IMR-90 (cell line): Measurements from ENCODE around the gene MIB1. TPM values are rescaled to one million over a fixed set of nuclear protein-coding genes. Genes with fewer than 3 reads are reported as not detected.

Source experiments
- ATAC-seq: fragments of 200-7000 bp; cut with Tn5 transposase; 2 replicates; pipeline ENCODE4 v1.9.1; 2020; ENCODE audit warnings: low read depth, mild to moderate bottlenecking, moderate library complexity
- BruUV-seq: library from RNA; stranded (reverse); fragments of 400-500 nt; replicated peaks from 2 replicates; lab custom pipeline; 2021; lab: Mats Ljungman, UMichigan
- CTCF ChIA-PET: fragments of 300-600 bp; formaldehyde crosslinking; extraction: SDS; loops from one replicate; lab custom pipeline; 2021; ENCODE audit warnings: antibody characterized with exemption; lab: Yijun Ruan, JAX
- POLR2A ChIA-PET: fragments of 300-600 bp; sonication (Branson Sonifier 250); formaldehyde crosslinking; loops from one replicate; lab custom pipeline; 2022; ENCODE audit warnings: antibody characterized with exemption; ENCODE audit not compliant: unreplicated experiment; lab: Charles Lee
- DNase-seq: peaks from one replicate; pipeline ENCODE4 v3.0.0; 2013
- H2AFZ ChIP-seq: replicated peaks from 2 replicates; pipeline ENCODE3; 2013; ENCODE audit warnings: low read length, mild to moderate bottlenecking; ENCODE audit not compliant: poor library complexity
- H2AK5ac ChIP-seq: 2 replicates; pipeline ENCODE4 v1.6.1; 2013; ENCODE audit warnings: low read depth, low read length, inconsistent platforms
- H2AK9ac ChIP-seq: replicated peaks from 2 replicates; pipeline ENCODE3; 2013; ENCODE audit warnings: mild to moderate bottlenecking, low read depth, low read length, moderate library complexity; ENCODE audit not compliant: poor library complexity
- H2BK120ac ChIP-seq: 2 replicates; pipeline ENCODE4 v1.6.1; 2013; ENCODE audit warnings: low read depth, low read length, inconsistent platforms
- H2BK15ac ChIP-seq: 3 replicates; pipeline ENCODE4 v1.6.1; 2013; ENCODE audit warnings: low read depth, low read length, inconsistent platforms
- H2BK20ac ChIP-seq: 2 replicates; pipeline ENCODE4 v1.6.1; 2013; ENCODE audit warnings: low read depth, mild to moderate bottlenecking, inconsistent platforms, low read length, moderate library complexity
- H2BK5ac ChIP-seq: 2 replicates; pipeline ENCODE4 v1.6.1; 2013; ENCODE audit warnings: mild to moderate bottlenecking, low read depth, low read length, inconsistent platforms; ENCODE audit not compliant: poor library complexity, severe bottlenecking
- H3K14ac ChIP-seq: replicated peaks from 2 replicates; pipeline ENCODE4 v1.6.1; 2013; ENCODE audit warnings: low read depth, low read length, inconsistent platforms
- H3K18ac ChIP-seq: 2 replicates; pipeline ENCODE4 v1.6.1; 2013; ENCODE audit warnings: low read depth, low read length, control low read depth
- H3K23ac ChIP-seq: 2 replicates; pipeline ENCODE4 v1.6.1; 2013; ENCODE audit warnings: low read depth, low read length, inconsistent platforms
- H3K27ac ChIP-seq: 2 replicates; pipeline ENCODE4 v1.5.1; 2013; ENCODE audit warnings: mild to moderate bottlenecking, control low read depth, low read length; ENCODE audit not compliant: insufficient read depth
- H3K27me3 ChIP-seq: 2 replicates; pipeline ENCODE4 v1.6.1; 2013; ENCODE audit warnings: low read length; ENCODE audit not compliant: control insufficient read depth, insufficient read depth
- H3K36me3 ChIP-seq: 2 replicates; pipeline ENCODE4 v1.6.1; 2013; ENCODE audit warnings: low read length, mixed read lengths; ENCODE audit not compliant: control insufficient read depth, insufficient read depth
- H3K4ac ChIP-seq: 2 replicates; pipeline ENCODE4 v1.6.1; 2013; ENCODE audit warnings: low read depth, low read length, inconsistent platforms
- H3K4me1 ChIP-seq: 2 replicates; pipeline ENCODE4 v1.6.1; 2013; ENCODE audit warnings: low read length, mixed read lengths; ENCODE audit not compliant: control insufficient read depth, insufficient read depth
- H3K4me2 ChIP-seq: 2 replicates; pipeline ENCODE4 v1.6.1; 2013; ENCODE audit warnings: low read depth, mild to moderate bottlenecking, control low read depth, low read length, moderate library complexity
- H3K4me3 ChIP-seq: 2 replicates; pipeline ENCODE4 v1.5.1; 2013; ENCODE audit warnings: low read depth, mild to moderate bottlenecking, control low read depth, low read length, moderate library complexity; ENCODE audit not compliant: insufficient read depth
- H3K56ac ChIP-seq: 2 replicates; pipeline ENCODE4 v1.6.1; 2013; ENCODE audit warnings: low read length, inconsistent platforms; ENCODE audit not compliant: insufficient read depth; ENCODE audit errors: extremely low read depth
- H3K79me1 ChIP-seq, 2 experiments: 2 replicates each; pipeline ENCODE4 v1.6.1; 2013; ENCODE audit warnings: low read length in 2 of 2, inconsistent platforms in 1 of 2, low read depth in 1 of 2
- H3K9ac ChIP-seq: 2 replicates; pipeline ENCODE4 v1.6.1; 2013; ENCODE audit warnings: low read depth, low read length, control low read depth
- H3K9me1 ChIP-seq: 2 replicates; pipeline ENCODE4 v1.6.1; 2013; ENCODE audit warnings: low read length, inconsistent platforms; ENCODE audit not compliant: insufficient read depth
- H3K9me3 ChIP-seq: 2 replicates; pipeline ENCODE4 v1.6.1; 2013; ENCODE audit warnings: low read length; ENCODE audit not compliant: control insufficient read depth, insufficient read depth
- H4K20me1 ChIP-seq: 2 replicates; pipeline ENCODE4 v1.6.1; 2013; ENCODE audit warnings: low read length, inconsistent platforms; ENCODE audit not compliant: insufficient read depth
- H4K5ac ChIP-seq: 2 replicates; pipeline ENCODE4 v1.6.1; 2013; ENCODE audit warnings: mild to moderate bottlenecking, low read depth, low read length, control low read depth
- H4K8ac ChIP-seq, 2 experiments: 2 replicates each; pipeline ENCODE4 v1.6.1; 2013; ENCODE audit warnings: low read depth in 2 of 2, low read length in 2 of 2, control low read depth in 1 of 2, inconsistent platforms in 1 of 2
- H4K91ac ChIP-seq: 2 replicates; pipeline ENCODE4 v1.6.1; 2013; ENCODE audit warnings: low read depth, low read length, inconsistent platforms; ENCODE audit not compliant: insufficient read depth
- CEBPB ChIP-seq: IDR thresholded peaks from 2 replicates; pipeline ENCODE4 v1.6.1; 2012; ENCODE audit warnings: low read depth, low read length, improper control_type of control experiment
- CHD1 ChIP-seq: IDR thresholded peaks from 2 replicates; pipeline ENCODE4 v1.6.1; 2012; ENCODE audit warnings: low read depth, low read length, improper control_type of control experiment
- FOS ChIP-seq: fragments of 150-350 bp; IDR thresholded peaks from 2 replicates; pipeline ENCODE4 v1.6.1; 2016; ENCODE audit warnings: low read depth, low read length
- MAFK ChIP-seq: IDR thresholded peaks from 2 replicates; pipeline ENCODE4 v1.6.1; 2012; ENCODE audit warnings: low read depth, low read length, improper control_type of control experiment
- MAZ ChIP-seq: IDR thresholded peaks from 2 replicates; pipeline ENCODE4 v1.6.1; 2012; ENCODE audit warnings: low read depth, mild to moderate bottlenecking, low read length, improper control_type of control experiment, moderate library complexity, borderline replicate concordance
- NFE2L2 ChIP-seq: fragments of 150-350 bp; IDR thresholded peaks from 2 replicates; pipeline ENCODE4 v1.6.1; 2016; ENCODE audit warnings: low read depth, mild to moderate bottlenecking, low read length
- RCOR1 ChIP-seq: IDR thresholded peaks from 2 replicates; pipeline ENCODE4 v1.6.1; 2012; ENCODE audit warnings: mild to moderate bottlenecking, low read length, improper control_type of control experiment; ENCODE audit not compliant: insufficient replicate concordance
- RFX5 ChIP-seq: IDR thresholded peaks from 2 replicates; pipeline ENCODE4 v1.8.0; 2012; ENCODE audit warnings: low read depth, mild to moderate bottlenecking, low read length, moderate library complexity
- SMC3 ChIP-seq: fragments of 150-350 bp; IDR thresholded peaks from 2 replicates; pipeline ENCODE4 v1.6.1; 2016; ENCODE audit warnings: low read depth, mild to moderate bottlenecking, antibody characterized with exemption, low read length, moderate library complexity
- WGBS, 2 experiments: methylation state at CpG; one replicate each; pipeline versions ENCODE4 v1.1.5 to v1.1.7; 2013; ENCODE audit warnings: missing lambda C conversion rate in 2 of 2; ENCODE audit not compliant: insufficient read length in 1 of 2; ENCODE audit errors: extremely low coverage in 2 of 2; 5-methylcytosine and 5-hydroxymethylcytosine counted together
- dilution Hi-C: fragments of 300-500 bp; cut with HindIII; formaldehyde crosslinking; loops from one replicate; pipeline ENCODE4 v1.14.3; 2018; ENCODE audit warnings: low sequenced_read_pairs; ENCODE audit not compliant: unreplicated experiment
- in situ Hi-C: fragments of 300-500 bp; cut with MboI; formaldehyde crosslinking; loops from 3 replicates; pipeline ENCODE4 v1.14.3; 2019; ENCODE audit warnings: low sequenced_read_pairs, inconsistent platforms, mixed read lengths
- intact Hi-C: fragments of 100-400 bp; cut with micrococcal nuclease; formaldehyde crosslinking; loops from 2 replicates; pipeline ENCODE4 v1.10.0; 2022
- polyA plus RNA-seq, 3 experiments: library from polyadenylated mRNA; depleted of rRNA; stranded (reverse); fragments of >200 nt; gene quantifications; 2 replicates each; pipeline ENCODE4 v1.2.3, GENCODE V29; 2012; ENCODE audit warnings: low replicate concordance in 1 of 3
- total RNA-seq: library from RNA; depleted of rRNA; stranded (reverse); fragments of >200 nt; gene quantifications from 2 replicates; pipeline ENCODE4 v1.2.3, GENCODE V29; 2012

MIB1 gene
- total and polyA plus RNA-seq, 2 of the 4 experiments (the other 2 are of a cell fraction), result 5.9 to 80.1 TPM

GRCh38 chr18:21907451-21907850 is 166.9 kb downstream of the MIB1 start:
- H3K27me3 ChIP-seq, result peaks cover 30% of the 10 kb centered on the region
- no peak overlapping the region for H3K56ac ChIP-seq
- H3K79me1 ChIP-seq, result no peaks in the 10 kb centered on the region
- dilution Hi-C loops (no loop called here), intact Hi-C loops (no loop called here), in situ Hi-C loops (loop anchor here (10.0 to 25.0 kb wide), 3 partner anchors 657 to 1080 kb away; no protein-coding TSS in a partner anchor)
- no peaks in the 10 kb centered on the region for H3K9me1 ChIP-seq
- no peak for ATAC-seq
- no peak overlapping the region for H4K91ac ChIP-seq
- no peak overlapping the region for H2BK15ac ChIP-seq
- H3K18ac ChIP-seq, result no peak overlapping the region
- no peak overlapping the region for H3K23ac ChIP-seq
- H4K5ac ChIP-seq, result no peak overlapping the region
- H3K4me1 ChIP-seq, result no peaks in the 10 kb centered on the region
- no peak for TF ChIP-seq CHD1
- no peak for TF ChIP-seq RFX5
- no peak for TF ChIP-seq FOS
- no peak for TF ChIP-seq MAFK
- TF ChIP-seq CEBPB, result no peak
- TF ChIP-seq NFE2L2, result no peak
- no peak for TF ChIP-seq RCOR1
- TF ChIP-seq SMC3, result no peak
- no peak for TF ChIP-seq MAZ
- no peak overlapping the region for H3K4me3 ChIP-seq
- H3K4me2 ChIP-seq, result no peak overlapping the region
- H3K9ac ChIP-seq, result no peak overlapping the region
- H3K14ac ChIP-seq, result no peak overlapping the region
- no peaks in the 10 kb centered on the region for H3K9me3 ChIP-seq
- no peak overlapping the region for H4K8ac ChIP-seq
- CTCF ChIA-PET, result no interaction called here
- H3K27ac ChIP-seq, result no peak overlapping the region
- no peak for DNase-seq
- no peak overlapping the region for H2AK5ac ChIP-seq
- no TSS peak for BruUV-seq
- H2BK120ac ChIP-seq, result no peak overlapping the region
- POLR2A ChIA-PET, result no interaction called here
- H2AK9ac ChIP-seq, result no peak overlapping the region
- no peaks in the 10 kb centered on the region for H3K36me3 ChIP-seq
- no peaks in the 10 kb centered on the region for H4K20me1 ChIP-seq
- no peak overlapping the region for H2AFZ ChIP-seq
- WGBS, 2 experiments, result 51% methylated on average over 5 of the region's 7 CpGs; no CpG with 5 or more reads in 1 of the 2 experiments
- H3K4ac ChIP-seq, result no peak overlapping the region
- no peak overlapping the region for H2BK20ac ChIP-seq
- H2BK5ac ChIP-seq, result no peak overlapping the region
